AML-193 (cell line): ENCODE results near the gene SLAMF9.

Source experiments
- DNase-seq, 2 experiments: peaks; one replicate each; lab custom pipeline; 2025; lab: John Stamatoyannopoulos, UW

Gene SLAMF9

DNA sequence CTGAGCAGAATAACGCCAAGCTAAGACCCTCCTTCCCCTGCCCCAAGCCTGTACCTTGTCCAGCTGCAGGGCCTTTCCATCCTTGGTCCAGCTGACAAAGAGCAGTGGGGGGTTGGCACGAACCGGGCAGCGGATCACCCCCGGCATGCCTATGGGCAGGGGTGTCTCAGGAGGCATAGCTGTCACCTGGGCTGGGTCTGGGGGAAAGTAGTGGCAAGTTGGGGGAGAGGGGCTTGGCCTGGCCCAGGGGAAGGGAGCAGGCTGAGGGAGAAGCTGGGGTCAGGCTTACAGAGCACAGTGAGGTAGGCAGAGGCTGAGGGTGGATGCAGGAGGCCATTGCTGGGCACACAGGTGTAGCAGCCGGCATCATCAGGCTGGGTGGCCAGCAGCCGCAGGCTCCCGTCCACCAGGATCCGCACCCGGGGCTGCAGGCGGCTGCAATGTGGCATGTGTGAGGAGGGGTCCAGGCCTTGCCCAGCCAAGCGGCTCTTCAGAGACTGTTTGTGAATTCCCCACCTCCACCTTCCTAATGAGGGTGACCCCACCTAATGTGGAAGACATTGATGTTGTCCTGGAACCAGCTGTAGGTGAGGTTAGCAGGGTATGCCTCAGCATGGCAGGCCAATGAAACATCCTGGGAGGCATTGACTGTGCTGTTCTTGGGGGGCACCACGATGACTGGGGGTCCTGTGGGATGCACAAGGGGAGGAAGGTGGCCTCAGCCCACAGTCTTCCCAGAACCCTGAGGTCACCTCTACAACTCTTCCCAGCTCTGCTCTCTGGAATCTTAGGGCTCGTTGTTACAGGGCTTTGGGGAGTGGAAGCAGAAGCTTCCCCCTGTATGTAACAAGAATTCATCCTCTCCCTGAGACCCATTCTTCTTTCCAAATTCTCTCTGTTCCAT lies 19.6 kb downstream of the SLAMF9 start:
- DNase-seq = no peak

DNA sequence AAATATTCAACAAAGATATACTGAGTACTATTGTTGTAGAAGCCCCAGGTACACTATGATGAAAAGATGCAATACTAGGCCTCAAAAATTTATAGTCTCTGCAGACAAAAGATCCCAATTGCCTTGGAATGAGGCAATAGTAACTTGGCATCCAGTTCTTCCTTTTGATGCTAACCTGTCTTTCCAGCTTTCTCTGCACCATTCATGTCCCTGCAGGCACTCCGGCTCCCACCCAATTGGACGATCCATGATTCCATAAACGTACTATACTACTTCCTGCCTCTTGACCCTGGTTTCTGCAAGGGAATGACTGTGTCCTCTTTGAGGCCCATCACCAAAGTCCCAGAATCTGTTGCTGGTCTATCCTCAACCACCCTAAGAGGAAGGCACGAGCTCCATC lies 20.7 kb downstream of the SLAMF9 start:
- DNase-seq = no peak

DNA sequence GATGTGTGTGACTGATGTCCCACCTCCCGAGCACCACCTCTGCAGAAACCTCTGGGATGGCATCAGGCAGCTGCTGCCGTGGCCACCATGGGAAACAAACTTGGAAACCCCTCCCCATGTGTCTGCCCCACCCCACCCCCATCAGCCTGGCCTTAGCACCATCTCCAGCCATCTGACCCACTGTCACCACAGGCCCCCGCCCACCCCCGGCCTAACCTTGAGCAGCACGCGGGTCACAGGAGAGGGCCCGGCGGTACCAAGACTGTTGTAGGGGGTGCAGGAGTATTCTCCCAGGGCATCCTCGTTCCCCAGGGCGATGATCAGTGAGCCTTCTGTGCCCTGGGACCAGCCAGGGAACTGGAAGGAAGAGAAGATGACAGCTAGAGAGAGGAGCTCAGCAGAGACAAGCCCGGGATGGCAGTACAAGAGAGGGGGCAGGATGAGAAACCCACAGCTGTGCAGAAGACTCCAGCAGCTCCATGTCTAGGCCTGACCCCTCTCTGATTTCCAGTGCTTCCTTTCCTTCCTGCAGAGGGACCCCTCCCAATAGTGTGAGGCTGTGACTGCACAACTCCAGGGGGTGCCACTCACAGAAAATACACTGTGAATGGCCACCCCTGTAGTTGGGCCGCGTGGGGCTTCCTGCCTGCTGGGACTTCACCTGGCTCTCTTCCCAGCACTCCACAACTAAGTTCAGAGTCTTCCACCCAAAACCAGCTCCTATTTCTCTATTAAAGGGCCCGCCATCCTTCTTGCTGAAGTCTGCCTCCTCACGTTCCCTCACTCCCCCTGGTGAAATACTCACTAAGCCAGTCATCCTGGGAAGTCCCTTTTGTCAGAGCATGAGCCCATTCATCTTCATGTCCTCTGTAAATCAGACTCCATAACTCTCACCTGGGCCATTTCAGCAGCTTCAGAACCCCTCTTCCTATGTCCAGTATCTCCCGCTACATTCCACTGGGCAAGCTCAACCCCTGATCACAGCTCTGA lies 21.4 kb downstream of the SLAMF9 start:
- DNase-seq = no peak

- DNase-seq = no peak
Observed at GRCh38 chr1:159931795-159932173, 22.3 kb downstream of the SLAMF9 start.

DNA sequence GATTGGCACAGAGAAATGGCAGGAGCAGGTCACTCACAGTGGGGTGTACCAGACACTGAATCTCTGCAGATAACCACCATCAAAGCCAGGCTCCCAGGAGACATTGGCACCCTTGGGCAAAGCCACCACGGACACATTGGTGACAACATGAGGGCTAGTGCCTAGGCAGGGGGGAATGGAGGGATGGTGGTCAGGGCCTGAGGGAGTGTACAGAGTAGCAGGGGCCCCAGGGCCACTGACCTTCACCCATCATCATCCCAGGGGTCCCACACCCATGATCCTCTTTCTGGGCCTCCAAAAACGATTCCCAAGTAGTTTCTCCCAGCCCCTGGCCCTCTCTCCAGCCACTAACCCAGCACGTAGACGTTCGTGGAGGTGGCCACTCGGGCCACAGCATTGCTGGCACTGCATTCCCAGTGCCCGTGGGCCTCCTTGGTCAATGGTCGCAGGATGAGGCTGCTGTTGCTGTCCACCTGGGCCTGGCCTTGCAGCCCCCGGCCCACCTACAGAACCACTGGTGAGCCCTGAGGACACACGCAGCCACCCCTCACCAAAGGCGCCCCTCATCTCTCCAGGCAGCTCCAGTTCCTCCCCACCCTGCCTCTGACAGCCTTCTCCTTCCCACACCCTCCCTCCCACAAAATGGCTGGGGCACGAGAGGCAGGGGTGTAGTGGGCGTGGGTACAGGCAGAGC lies 22.8 kb downstream of the SLAMF9 start:
- DNase-seq = no peak

GRCh38 chr1:159930634-159931033 lies 23.4 kb downstream of the SLAMF9 start:
- DNase-seq = no peak

DNA sequence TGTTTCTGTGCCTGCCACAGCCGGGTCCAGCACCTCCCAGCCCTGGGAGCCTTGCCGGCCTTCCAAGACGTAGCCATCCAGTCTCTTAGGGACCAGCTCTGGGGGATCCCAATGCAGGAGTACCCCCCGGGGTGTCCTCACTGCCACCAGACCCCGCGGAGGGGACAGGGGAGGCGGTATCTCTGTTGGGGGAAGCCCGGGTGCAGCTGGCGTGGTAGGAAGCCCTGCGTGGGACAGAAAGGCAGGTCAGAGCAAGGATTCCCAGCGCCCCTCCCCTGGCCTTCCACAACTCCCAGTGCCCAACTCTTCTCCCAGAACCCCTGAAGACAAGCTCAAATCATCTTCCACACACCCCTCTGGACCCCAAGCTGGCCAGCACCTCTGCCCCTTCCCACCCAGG lies 23.8 kb downstream of the SLAMF9 start:
- no peak for DNase-seq

DNA sequence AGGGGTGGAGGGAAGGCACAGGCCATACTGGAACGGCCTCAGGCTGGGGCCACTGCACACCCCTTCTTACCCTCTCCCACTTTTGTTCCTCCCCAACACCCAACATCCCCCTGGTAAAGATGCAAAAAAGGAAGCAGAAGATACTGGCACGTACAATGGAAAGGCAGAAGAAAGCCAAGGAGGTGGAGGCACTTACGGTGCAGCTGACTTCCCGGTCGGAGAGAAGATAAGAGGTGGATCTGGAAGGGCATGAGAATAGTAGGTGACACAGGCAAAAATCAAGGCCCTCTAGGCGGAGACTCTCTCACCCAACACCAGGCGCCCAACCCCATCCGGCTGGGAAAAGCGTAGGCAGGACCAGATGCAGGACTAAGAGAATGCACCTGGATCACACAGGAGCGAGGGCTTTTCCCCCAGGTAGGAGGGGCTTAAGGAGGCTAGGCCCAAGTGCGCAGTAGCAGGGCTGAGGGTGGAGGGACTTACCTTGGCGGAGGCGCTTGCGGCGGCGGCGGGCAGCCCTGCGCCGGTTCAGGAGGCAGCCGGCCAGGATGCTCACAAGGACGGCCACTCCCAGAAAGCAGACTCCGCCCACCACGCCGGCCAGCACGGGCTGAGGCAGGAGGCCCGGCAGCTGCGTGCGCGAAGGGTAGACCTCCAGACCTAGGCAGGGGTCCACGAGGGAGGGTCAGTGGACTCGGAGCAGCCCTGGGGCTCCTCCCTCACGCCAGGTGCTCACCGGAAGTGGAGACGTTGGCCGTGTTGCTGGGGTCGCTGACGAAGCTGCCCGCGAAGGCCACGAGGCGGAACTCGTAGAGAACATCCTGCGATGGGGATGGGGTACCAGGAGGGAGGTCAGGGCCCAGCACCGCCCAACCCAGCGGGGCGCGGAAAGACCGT lies 24.6 kb downstream of the SLAMF9 start:
- DNase-seq = no peak

- no peak for DNase-seq
Observed at GRCh38 chr1:159928491-159929050, 25.5 kb downstream of the SLAMF9 start.

DNA sequence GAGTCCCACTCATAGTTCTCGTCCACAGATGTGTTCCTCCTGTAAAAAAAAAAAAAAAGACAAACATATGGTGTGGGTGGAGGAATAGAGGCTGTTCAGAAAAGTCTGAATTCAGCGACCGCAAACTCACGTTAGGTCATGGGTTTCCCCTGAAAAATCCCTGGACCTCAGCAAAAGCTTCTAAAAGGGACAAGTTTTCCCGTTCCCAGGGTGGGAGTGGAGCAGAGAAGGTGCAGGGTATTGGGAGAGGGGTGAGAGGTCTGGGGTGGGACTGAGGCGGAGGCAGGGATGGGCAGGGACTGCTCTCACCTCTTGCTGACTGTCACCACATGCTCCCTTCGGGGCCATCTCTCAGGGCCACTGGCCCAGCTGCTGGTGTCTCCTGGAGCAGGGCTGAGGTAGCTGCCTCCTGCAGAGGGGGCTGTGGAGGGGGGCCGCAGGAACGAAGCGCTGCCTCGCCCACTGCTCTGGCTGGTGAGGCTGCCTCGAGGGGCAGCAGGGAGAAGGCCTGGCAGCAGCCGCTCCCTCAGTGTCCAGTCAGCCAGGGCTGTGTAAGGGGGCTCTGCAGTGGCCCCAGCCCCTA lies 26.1 kb downstream of the SLAMF9 start:
- DNase-seq = no peak

GRCh38 chr1:159927211-159927848 lies 26.7 kb downstream of the SLAMF9 start:
- no peak for DNase-seq

DNA sequence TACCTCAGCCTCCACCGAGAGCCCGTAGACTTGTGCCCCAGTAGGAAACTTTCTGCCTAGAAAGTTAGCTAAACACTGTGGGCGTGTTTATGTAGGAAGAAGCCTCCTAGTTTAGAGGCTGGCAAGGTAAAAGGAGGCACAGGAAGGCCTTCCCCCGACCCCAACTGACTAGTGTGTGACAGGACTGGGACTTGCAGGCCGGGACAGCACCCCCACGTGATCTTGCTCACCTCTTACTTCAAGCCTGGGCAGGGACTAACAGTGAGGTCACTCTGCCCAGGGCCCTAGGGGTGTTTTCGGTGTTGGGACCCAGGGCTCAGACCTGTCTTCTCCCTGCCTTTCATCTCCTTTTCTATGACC lies 28.3 kb downstream of the SLAMF9 start:
- DNase-seq = no peak

DNA sequence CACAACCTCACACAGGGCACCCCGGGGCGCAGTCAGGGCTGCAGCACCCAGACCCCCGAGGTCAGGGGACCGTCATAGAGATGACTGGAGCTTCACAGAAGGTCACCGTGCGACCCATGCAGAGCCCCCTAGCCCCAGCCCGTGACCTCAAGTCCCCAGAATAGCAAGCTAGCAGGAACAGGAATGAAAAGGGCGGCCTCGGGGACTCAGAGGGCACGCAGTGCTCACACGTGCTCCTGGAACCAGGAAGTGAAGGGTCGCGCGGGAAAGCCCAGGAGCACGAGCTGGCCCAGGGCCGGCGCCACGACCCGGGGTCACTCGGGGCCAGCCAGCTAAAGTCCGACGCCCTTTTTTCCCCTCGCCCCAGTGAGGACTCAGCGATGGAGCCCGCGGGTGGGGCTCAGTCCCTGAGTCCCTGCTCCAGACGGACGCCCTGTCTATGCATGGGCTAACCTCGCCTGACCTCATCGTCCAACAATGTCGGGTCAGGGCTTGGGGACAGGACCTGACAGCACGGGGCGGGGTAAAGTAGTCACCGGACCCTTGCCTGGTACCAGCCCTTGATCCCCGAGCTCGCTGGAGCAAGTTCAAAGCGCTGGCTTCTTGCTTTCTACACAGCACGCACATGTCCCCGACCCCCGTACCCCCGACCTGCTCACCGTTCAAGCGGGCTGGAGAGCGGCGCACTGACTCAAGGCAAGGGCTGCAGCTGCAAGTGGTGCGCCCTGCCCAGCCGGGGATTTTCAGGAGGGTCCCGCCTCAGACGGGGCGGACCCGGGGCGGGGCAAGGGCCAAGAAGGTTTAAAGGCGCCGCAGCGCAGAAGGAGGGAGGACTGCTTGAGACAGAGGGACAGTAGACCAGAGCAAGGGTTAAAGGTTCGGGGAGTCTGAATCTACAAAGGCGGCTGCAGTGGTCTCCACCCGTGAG lies 29.0 kb downstream of the SLAMF9 start, which contains the start of gene TAGLN2:
Gene TAGLN2 (minus strand): TSS at position 717 of the 928 bp plus-strand sequence. CDS start 4,998 bp downstream, outside the sequence.
- peak; percentile 79 to 84 for DNase-seq

- peak; percentile 27 to 45 for DNase-seq
Observed at GRCh38 chr1:159924025-159924790, 29.8 kb downstream of the SLAMF9 start.

DNA sequence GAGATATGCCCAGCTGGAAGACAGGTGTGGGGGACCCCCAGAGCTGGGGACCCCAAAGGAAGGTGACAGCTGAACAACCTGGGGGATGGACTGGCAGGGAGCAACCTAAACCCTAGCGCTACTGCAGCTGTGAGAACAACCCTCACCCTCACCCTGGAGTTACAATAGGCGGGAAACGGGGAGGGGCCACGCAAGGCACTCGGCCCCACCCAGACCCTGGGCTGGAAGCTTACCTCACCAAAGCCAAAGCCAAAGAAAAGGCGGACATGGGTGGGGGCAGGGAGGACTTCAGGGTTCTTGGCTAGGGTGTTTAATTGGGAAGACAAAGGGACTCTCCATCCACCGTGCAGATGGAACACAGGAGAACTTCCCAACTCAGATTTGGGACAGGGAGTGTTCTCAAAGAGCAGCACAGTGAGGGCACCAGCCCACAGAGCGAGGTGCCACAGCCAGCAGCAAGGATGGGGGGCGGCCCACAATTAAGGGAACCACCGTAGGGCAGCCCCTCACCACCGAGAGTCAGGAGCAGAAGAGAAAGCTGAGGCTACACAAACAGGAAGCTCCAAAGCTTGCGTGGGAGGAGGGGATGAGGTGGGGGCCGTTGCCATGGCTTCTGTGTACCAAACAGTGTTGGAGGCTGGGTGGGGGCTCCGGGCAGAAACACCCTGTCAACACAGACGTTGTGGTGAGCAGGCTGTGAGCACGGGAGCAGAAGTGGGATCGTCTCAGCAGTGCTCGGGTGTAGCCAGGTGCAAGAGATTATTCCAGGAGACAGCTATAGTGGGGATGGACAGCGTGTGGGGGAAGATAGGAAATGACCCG lies 30.6 kb downstream of the SLAMF9 start:
- peak; percentile 56 to 61 for DNase-seq

DNA sequence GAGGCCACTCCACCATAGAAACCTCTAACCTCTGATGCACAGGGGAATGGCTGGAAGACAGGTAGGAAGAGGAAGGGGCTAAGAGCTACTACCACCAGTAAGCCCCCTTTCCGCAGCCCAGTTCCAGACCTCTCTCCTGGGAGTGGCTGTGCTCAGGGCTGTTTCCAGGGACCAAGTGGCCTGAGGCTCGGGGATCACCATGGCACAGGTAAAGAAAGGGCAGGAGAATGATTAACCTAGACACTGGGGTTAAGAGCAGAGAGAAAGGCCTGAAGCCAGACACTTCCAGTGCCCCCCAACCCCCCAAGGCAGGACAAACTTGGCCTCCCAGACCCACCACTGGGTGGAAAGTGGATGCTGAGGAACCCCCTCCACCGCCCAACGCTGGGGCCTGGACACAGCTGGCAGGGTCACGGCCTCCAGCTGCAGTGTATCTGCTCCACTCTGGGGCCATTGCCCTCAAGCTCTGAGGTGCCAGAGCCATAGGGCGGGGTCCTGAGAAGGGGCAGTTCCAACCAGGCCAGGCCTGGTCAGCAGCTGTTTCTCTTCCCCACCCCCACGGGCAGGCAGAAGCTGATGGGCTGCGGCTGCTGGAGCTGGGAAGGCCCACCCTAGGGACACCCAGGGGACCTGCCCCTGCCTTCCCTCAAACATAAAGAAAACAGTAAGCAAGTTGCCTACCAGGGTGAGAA lies 31.4 kb downstream of the SLAMF9 start:
- DNase-seq = no peak
